GM19328 (cell line): ENCODE measurements around the gene BYSL.

Experiments used
- ATAC-seq: cut with Tn5 transposase; IDR thresholded peaks from one replicate; pipeline ENCODE4 v1.9.1; 2021; ENCODE audit warnings: mild to moderate bottlenecking, moderate library complexity; ENCODE audit not compliant: unreplicated experiment

Gene BYSL, protein sequence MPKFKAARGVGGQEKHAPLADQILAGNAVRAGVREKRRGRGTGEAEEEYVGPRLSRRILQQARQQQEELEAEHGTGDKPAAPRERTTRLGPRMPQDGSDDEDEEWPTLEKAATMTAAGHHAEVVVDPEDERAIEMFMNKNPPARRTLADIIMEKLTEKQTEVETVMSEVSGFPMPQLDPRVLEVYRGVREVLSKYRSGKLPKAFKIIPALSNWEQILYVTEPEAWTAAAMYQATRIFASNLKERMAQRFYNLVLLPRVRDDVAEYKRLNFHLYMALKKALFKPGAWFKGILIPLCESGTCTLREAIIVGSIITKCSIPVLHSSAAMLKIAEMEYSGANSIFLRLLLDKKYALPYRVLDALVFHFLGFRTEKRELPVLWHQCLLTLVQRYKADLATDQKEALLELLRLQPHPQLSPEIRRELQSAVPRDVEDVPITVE

GRCh38 chr6:41920921-41921711 lies at the start of gene BYSL, which contains the start of gene MED20:
Gene BYSL, plus strand, starts transcription at chr6:41921499. Its CDS starts 64 bp downstream, at chr6:41921563.
Gene MED20, minus strand, starts transcription at chr6:41921139. Its CDS starts 121 bp downstream, at chr6:41921018.
- ATAC-seq, result peak; percentile 94

GRCh38 chr6:41871691-41872090 lies 49.6 kb upstream of the BYSL start:
- no peak for ATAC-seq

DNA sequence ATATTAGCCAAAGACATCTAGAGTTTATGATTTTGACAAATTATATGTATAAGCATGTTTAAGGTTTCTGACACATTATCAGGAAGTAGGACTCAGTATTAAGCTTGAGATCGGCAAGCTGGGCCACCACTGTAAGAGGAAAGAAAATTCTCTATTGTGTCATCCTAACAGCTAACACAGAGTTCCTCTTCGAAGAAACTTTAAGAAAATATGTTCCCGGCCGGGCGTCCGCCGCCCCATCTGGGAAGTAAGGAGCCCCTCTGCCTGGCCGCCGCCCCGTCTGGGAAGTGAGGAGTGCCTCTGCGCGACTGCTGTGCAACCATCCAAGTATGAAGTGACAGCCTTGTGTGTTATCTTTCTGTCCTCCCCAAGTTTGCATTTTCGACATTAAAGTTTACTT lies 49.2 kb upstream of the BYSL start:
- no peak for ATAC-seq

- ATAC-seq, result no peak
Observed at GRCh38 chr6:41874741-41875140, 46.6 kb upstream of the BYSL start.

GRCh38 chr6:41877051-41877680 lies 44.1 kb upstream of the BYSL start:
- ATAC-seq, result no peak

- no peak for ATAC-seq
Observed at GRCh38 chr6:41878246-41878645, 43.1 kb upstream of the BYSL start.

GRCh38 chr6:41878961-41879405 lies 42.3 kb upstream of the BYSL start:
- no peak for ATAC-seq

DNA sequence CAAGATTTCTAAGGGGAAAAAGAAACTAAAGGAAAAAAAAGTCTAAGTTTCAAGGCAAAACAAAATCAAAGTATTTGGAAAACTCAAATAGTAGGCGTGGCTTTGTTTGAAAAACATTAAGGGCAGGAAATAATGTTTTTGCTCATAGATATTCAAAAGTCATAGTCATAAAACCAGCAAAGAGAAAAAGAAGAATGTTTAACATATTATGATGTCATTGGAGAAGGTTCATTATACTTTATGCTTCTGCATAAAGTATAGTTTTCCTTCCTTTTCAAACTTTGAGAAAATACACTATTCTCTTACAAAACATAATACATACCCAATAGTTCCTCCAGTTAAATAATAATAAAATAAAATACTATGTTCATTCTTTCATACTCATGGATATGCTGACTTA lies 39.8 kb upstream of the BYSL start:
- ATAC-seq, result no peak

GRCh38 chr6:41884957-41885356 lies 36.3 kb upstream of the BYSL start:
- ATAC-seq, result no peak

DNA sequence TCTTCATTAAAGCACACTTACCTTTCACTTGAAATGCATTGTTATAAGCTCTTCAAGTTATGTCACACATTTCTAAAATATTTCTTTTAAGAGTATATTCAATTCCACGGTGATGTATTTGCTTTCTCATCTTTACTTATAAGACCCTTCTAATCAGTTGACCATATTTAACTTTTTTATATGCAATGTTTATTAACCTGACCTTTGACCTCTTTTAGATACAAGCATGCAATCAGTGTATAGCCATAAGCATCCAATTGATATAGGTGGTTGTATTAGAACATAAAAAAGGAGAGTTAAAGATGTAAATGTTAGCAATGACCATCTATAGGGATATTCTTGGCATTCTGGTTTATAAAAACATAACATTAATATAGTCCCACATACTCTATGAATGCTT lies 35.4 kb upstream of the BYSL start:
- no peak for ATAC-seq

GRCh38 chr6:41887331-41887751 lies 34.0 kb upstream of the BYSL start:
- no peak for ATAC-seq

DNA sequence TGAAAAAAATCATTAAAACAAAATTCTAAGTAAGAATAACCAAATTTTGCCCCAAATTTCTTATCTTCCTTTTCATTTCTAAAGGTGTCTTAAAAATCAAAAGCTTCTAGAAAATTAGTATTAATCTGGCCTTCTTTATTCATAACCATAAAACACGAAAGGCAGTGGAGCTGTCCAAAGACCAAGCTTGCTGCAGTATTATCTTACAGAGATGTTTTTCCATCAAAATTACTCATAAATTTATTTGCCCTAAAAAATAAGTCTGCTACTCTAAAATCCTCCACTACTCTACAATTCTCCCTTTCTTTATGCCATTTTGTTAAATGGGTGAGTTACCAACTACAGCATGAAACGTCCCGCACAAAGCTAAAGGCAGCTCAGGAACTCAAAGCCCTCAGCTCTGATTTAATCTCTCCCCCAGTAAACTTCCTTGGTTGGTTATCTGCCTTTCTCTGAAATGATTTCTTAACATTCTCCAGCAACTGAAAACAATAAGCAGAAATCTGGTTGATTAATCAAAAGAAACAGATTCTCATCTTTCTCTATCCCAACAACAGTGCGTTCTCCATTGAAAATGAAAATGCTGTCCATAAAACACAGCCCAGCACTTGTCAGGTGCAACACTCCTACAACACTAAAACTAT lies 28.3 kb upstream of the BYSL start:
- ATAC-seq, result no peak

- peak; percentile 18 for ATAC-seq
Observed at GRCh38 chr6:41894366-41895299, 26.7 kb upstream of the BYSL start.

DNA sequence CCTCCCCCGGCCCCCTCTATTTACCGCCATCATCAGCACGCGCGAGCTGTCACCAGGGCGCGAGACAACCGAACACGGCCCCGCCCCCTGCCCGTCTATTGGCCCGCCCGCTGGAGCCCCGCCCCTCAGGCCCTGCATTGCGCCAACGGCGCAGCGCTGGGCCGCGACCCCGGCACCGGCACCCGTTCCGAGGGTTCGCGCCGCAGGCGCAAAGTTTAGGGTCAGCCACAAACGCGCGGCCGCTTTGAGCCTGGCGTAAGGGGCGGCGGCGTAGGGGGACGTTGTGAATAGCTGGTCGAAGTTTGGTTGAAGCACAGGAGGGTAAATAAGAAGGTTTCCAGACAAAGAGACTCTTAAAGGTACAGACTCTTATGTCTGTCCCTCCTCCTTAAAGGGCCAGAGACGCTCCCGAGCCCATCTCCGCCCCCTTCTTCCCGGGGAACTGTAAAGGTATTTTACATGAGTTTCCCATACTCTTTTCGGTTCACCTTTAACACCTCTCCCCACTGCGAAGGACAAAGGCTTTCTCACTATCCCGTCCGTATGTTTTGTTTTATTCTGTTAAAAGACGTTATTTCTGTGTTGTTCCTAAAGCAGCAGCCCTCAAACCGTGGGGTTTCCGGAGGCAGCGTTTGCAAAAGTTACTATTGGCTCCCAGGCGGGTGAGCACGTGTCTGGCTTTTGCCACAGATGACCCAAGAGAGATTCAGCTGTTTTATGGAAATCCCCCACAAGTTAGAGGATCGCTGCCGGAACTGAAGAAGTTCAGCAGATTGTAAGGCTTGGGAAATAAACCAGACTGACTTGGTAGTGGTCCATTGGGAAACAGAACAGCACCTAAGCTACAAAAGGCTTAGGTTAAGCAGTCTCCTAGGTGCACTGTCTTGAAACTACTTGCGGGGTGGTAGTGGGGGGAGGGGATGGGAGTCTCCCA lies 25.7 kb upstream of the BYSL start, which contains the start of gene USP49:
USP49 (minus strand) TSS at position 76 of the 934 bp plus-strand sequence. CDS start 88,392 bp downstream, outside the sequence.
- peak; percentile 71 for ATAC-seq

DNA sequence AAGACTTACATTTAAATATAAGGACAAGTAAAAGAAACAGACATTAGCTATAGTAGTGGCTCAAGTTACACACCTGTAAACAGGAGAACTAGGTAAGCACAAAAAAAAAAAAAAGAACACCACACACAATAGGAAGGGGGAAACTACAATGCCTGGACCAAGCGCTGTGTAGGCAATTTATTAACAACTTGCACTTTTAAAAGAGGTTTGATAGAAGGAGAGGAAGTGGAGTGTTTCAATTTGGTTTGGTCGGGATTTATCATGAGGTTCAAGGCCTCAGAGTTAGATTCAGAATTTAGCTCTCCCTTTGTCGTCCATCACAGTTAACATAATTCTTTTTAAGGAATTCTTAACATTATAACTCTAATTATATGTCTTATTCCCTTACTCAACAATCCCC lies 25.0 kb upstream of the BYSL start:
- ATAC-seq, result no peak

- ATAC-seq, result no peak
Observed at GRCh38 chr6:41900861-41901260, 20.4 kb upstream of the BYSL start.

GRCh38 chr6:41901882-41902519 lies 19.3 kb upstream of the BYSL start:
- no peak for ATAC-seq

DNA sequence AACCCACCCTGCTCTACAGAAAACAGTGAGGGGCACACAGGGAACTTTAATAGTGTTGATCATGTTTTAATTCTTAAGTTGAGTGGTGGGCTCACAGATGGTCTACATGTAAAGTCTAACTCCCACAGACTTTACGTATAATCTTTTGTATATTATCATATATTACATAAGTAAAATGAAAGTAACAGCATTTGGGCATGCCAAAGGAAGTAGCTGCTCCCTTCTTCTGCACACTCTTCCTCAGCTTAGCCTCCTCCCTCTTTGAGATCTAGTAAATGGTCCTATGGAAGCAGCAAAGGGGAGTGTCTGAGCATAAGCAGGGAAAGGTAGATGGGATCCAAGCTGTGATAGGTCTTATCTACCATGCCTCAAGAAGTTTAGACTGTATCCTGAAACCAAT lies 11.6 kb upstream of the BYSL start:
- no peak for ATAC-seq
